Measurements from ENCODE around the gene SCGB1C1.

Gene SCGB1C1

DNA sequence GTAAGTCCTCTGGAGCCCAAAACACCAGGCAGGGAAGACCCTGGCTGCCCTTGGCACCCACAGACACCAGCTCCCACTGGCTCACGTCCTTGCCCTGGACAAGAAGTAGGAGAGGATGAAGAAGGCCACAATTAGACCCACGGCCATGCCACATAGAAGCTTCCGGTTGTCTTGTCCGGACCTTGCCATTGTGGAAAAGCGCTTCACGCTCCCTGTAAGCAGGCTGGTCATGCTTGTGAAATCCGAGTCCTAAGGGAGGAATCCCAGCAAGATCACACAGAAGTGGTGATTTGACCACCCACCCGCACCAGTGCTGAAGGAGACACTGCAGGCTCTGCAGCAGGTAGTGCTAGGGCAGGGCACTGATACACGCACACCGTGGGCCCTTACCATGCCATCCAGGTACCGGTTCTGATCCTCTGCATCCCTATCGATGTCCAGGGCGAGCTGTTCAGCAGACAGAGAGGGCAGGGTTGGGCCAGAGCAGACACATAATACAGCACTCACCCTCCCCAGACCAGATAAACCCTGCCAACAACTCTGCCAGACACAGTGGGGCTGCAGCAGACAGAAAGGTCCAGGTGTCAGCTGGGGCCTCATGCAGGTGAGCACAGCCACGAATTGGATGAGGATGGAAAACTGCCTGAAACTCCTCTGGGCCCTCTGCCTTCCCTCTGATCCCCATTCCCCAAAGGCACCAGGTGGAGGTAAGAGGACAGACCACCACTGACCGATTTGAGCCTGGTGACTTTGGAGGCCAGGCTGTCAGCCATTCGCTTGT lies 12.5 kb downstream of the SCGB1C1 start:
- no peak for DNase-seq

DNA sequence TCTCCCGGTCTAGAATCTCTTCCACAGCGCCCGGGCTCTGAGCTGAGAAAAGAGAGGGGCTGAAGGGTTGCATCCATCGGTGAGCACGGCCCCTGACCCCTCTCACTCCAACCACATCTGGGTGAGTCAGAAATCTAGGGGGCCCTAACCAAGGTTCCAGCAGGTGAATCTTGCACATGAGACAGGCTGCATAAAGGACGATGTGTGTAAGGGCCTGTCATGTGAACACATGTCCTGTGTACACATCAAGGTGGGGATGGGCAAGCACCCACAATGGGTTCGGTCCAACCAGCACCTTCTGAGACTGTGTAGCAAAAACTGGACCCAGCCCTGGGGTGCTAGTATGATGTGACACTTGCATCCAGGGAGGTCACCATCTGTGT lies 13.1 kb downstream of the SCGB1C1 start:
- no peak for DNase-seq

DNA sequence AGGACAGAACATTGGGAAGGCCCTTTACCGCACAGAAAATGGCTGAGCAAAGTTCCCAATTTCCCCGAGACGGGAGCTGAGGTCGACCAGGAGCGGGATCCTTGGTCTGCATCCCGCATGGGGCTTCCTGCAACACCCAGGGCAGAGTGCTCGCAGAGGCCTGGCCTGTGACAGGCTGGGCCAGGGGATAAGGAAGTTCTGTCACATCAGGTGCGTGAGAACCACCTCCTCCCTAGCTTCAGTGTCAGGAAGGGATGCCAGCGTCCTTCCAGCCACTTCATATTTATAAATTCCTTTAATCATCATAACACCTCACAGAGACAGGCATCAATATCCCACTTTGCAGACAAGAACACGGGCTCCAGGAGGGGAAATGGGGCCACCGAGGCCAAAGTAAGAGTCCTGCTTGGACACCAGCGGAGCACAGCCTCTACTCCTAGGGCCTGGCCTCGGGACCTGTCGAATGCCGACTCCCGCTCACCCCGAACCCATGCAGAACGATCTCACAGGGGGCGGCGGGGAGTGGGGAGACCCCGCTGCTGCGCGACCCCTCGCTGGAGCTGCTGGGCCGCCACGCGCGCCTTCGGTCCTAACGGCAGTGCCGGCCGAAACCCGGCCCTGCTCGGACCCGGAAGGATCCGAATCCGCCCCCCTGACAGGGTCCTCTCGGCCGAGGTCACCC lies 13.8 kb downstream of the SCGB1C1 start:
- no peak for DNase-seq

DNA sequence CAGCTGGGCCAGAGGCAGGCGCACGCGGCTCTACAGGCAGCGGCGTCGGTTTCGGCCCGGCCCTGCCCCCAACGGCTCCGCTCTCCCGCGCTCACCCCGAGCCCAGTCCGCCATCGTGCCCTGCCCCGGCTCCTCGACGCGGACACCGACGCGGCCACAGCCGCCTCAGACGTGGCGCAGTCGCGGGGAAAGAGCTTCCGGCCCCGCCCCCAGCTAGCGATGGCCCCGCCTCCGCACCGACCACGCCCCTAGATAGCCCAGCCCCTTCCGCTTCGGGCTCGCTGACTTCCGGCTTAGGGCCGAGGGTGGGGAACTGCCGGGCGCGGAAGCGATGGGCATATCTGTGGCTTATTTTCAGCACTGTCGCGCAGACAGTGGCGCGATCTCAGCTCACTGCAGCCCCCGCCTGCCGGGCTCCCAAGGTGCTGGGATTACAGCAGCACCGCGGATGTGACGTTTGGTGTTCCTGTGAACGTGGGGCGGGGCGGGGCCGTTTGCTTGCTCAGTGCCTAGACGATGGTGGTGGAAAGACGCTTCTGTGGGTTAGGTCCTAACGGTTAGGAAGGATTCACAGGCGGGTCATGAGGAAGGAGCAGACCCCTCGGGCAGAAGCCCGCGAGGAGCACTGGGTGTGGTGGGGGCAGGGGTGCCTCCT lies 14.5 kb downstream of the SCGB1C1 start, which contains the start of the genes BET1L and RIC8A:
Gene BET1L (minus strand): TSS at position 192 of the 655 bp plus-strand sequence. CDS start 78 bp downstream, at position 114.
Gene RIC8A (plus strand): TSS at position 501 of the 655 bp plus-strand sequence. CDS start 1,147 bp downstream, outside the sequence.
- peak; percentile 73 for DNase-seq

DNA sequence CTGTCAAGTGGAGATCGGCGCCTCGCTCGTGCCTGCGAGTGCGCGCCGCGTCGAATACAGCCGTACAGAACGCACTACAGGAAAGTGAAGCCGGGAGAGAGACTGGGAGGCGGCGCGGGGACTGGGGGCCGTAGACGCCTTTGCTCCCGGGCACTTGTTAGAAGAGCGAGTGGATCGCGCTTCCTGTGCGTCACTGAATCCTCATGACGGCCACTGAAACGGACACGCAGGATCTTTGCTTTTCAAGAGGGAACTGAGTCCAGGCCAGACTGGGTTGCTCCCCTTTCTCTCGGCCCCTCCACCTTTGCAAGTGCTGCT lies 14.9 kb downstream of the SCGB1C1 start:
- no peak for DNase-seq

DNA sequence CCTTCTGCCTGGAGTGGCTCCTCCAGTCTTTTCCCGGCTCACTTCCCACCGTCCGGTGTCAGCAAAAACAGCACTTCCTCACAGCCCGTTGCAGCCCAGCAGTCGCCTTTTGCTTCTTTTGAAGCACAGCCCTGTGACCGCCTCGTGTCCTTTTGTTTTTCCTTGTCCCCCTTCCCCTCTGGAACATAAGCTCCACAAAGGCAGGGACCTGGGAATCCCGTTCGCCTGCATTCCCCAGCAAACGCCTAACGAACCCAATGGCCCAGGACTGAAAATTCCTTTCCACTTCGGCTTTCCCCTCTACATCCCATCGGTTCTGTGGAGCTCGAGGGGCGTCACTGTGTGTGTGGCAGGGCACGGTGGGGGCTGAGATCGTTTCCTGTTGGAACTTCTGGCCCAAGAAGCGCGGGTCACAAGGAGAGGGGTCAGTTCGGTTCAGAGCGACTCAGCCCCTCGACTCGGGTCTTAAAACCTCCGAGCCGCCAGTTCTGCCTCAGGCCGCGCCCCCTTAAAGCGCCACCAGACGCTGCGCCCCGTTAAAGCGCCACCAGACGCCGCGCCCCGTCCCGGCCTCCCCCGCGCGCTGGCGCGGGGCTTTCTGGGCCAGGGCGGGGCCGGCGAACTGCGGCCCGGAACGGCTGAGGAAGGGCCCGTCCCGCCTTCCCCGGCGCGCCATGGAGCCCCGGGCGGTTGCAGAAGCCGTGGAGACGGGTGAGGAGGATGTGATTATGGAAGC lies 15.5 kb downstream of the SCGB1C1 start:
- DNase-seq: no peak

DNA sequence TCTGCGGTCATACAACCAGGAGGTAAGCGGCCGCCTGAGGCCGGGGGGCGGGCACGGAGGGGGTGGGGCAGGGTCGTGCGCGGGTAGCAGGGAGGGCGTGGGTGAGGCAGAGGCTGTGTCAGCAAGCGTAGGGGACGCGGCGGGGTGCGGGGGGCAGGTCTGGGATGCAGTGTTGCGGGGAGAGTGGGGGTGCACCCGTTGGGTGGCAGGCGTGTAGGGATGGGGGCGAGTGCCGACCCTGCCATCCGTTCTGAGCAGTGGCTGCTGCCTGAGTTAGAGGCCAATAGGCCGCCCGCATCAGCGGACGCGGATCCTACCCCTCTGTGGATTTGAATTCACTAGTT lies 16.0 kb downstream of the SCGB1C1 start:
- DNase-seq: no peak

DNA sequence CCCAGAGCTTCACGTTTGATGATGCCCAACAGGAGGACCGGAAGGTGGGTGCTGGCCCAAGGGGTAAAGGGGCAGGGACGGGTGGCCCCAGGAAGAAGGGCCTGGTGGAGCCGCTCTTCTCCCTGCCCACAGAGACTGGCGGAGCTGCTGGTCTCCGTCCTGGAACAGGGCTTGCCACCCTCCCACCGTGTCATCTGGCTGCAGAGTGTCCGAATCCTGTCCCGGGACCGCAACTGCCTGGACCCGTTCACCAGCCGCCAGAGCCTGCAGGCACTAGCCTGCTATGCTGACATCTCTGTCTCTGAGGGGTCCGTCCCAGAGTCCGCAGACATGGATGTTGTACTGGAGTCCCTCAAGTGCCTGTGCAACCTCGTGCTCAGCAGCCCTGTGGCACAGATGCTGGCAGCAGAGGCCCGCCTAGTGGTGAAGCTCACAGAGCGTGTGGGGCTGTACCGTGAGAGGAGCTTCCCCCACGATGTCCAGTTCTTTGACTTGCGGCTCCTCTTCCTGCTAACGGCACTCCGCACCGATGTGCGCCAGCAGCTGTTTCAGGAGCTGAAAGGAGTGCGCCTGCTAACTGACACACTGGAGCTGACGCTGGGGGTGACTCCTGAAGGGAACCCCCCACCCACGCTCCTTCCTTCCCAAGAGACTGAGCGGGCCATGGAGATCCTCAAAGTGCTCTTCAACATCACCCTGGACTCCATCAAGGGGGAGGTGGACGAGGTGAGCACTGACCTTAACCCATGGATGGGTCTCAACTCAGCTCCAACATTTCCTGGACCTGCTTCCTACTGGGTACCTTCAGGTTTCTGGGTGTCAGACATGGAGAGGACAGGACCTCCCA lies 16.6 kb downstream of the SCGB1C1 start:
- no peak for DNase-seq

DNA sequence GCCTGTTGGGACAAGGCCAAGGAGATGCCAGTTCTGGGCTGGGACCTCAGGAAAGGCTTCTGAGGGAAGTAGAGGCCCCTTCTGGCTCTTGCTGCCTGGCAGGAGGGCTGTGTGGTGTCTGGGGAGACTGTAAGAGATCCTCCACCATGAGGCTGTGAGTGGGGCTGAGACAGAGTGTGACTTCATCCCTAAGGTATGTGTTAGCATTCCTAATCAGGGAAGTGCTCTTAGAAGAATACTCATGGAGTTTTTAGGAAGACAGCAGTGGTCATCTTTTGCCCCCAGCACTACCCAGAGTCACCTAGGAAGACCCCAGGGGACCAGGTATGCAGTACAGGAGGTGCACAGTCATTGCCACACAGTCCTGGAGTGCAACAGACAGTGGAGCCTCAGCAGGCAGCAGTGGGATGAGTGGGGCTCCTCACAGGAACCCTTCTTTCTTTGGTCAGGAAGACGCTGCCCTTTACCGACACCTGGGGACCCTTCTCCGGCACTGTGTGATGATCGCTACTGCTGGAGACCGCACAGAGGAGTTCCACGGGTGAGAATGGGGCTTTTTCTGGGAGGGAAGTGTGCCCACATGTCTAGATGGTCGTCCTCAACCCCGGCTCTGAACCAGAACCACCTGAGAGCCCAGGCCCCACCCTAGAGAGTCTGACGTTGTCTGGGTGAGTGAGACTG lies 17.4 kb downstream of the SCGB1C1 start:
- no peak for DNase-seq

DNA sequence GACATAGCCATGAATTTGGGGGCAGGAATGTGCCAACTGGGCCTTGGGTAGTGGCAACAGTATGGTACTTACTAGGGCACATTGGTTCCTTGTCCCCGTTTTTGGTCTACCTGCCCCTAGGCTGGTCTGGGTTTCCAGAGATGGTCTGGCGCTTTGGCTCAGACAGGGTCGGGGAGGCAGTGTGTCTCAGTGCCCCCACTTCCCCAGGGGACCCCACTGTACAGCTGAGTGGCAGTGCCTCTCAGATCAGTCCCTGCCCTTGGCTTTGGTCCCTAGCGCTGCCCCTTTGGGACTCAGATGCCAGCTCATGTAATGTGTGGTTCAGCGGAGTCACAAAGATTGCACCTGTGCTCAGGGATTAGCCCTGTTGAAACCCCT lies 17.9 kb downstream of the SCGB1C1 start:
- no peak for DNase-seq

DNA sequence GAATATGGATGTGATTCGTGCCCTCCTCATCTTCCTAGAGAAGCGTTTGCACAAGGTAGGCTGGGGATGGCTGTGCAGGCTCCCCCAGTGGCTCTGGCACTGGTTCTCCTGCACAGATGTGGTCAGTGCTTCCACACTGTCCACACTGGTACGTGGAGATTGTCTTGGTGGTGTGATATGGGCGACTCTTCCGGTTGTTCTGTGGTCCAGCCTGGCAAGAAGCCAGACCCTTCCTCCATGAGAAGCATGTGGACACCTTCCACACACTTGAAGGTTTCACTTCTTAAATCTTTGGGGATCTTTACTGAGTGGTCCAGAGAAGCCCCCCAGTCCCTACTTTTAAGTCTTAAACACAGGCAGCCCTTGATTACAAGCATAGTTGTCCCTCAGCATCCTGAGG lies 18.4 kb downstream of the SCGB1C1 start:
- no peak for DNase-seq

DNA sequence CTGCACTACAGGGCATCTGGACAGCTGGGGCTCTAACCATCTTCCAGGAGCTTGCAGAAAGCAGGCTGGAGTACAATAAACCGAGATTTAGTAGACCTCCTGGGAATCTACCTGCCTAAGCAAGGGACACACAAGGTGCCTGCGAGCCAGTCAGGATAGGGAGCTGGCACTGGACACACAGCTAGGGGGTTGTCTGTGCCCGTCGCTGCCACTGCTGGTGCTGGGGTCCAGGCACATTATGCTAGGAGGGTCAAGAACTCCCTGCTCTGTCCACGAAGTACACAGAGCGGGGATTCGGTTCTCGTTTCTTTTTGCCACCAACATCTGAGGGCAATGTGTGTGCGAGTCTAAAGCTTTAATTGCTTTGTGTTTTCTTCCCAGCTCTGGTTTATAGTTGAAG lies 18.9 kb downstream of the SCGB1C1 start:
- DNase-seq: no peak

DNA sequence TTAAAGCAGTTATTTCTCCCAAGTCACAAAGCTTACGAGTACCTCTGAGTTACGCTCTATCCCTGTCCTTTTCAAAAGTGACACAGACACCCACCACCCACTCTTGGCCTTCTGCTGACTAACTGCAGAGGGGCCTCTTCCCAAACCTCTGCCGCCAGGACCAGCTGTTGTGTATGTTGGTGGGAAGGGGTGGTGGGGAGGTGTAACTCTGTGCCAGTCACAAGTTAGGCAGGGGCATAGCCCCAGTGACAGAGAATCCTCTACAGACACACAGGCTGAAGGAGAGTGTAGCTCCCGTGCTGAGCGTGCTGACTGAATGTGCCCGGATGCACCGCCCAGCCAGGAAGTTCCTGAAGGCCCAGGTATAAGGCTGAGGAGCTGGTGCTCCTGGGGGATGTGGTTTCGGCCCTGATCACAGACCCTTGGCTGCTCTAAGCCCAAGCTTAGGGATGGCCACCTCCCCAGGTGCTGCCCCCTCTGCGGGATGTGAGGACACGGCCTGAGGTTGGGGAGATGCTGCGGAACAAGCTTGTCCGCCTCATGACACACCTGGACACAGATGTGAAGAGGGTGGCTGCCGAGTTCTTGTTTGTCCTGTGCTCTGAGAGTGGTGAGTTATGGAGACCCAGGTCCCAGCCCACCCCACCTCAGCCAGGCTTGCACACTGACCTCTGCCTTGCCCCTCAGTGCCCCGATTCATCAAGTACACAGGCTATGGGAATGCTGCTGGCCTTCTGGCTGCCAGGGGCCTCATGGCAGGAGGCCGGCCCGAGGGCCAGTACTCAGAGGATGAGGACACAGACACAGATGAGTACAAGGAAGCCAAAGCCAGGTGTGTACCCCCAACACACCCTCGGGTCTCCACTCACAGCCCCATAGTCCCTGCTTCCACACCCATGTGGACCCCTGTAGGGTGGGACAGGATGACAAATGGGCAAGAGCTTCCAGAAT lies 19.5 kb downstream of the SCGB1C1 start:
- no peak for DNase-seq

DNA sequence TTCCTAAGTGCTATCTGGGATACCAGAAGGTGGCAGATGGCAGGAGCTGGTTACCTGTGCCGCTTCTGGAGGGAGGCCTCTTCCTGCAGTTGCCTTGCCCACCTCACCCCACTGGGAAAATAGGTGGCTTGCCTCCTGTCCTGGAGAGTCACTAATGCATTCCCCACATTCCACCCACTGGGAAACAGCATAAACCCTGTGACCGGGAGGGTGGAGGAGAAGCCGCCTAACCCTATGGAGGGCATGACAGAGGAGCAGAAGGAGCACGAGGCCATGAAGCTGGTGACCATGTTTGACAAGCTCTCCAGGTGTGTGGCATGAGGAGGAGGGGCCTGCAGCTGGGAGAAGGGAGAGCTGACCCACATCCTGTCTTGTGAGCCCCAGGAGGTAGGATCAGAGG lies 20.2 kb downstream of the SCGB1C1 start:
- DNase-seq: no peak

DNA sequence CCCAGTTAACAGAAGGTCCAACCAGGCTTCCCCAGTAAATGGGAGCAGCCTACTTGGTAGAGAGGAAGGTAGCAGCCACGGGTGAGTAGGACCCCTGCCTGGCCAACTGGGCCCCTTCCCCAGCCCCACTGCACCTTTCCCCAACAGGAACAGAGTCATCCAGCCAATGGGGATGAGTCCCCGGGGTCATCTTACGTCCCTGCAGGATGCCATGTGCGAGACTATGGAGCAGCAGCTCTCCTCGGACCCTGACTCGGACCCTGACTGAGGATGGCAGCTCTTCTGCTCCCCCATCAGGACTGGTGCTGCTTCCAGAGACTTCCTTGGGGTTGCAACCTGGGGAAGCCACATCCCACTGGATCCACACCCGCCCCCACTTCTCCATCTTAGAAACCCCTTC lies 21.2 kb downstream of the SCGB1C1 start:
- no peak for DNase-seq

DNA sequence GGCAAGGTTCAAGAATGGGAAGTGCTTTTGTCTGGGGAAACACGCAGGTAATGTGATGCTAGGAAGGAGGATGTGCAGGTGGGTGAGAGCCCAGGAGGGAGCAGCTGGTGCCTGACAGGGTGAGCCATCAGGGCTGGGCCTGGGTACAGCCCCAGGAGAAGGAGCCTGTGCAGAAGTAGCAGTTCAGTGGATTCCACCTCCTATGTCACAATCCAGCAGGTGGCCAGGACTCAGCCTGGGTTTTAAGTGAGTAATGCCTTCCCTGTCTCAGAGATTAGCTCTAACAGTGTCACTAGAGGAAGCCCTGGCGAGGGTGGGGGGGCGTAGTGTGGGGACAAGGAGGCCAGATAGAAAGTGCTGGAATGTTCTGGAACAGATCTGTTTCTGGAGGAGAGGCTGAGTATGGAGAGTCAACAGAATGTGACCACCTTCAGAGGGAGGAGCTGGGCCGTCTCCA lies 22.7 kb downstream of the SCGB1C1 start:
- DNase-seq: no peak

DNA sequence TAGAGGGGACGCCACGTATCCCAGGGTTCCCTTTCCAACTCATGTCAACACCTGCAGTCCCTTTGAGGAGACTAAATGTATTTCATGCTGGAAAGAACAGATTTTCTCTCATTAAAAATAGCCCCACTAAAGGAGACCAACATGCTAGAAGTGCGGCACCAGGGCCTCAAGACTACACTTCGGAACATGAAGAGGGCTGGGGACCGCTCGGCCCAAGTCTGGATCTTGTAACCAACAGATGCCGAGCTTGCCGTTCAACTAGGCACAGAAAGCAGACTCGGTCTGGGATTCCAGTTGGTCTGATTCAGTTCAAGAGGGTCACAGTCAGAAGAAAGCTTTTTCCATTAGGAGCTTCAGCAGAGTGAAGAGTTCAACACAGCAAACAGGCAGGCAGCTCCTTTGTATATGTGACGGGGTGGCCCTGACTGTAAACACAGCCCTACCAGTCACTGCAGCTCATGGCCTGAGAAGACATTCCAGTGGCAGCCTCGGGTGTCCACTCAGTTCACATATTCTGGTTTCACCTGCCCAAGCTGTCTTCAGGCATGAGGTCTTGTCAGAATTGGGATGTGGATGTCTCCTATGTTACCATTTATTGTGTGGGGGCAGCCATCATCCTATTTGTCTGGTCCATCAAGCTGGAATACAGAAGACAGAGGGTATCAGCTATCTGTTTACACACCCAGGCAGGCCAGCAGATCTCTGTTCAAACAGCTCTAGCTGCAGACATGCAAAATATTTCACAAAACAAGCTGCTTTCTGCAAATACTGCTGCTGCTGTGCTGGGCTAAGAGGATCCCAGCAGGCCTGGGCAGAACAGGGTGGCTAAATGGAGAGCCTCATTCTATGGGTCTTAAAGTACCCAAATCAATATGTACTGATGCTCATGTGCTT lies 23.4 kb downstream of the SCGB1C1 start:
- DNase-seq: no peak

DNA sequence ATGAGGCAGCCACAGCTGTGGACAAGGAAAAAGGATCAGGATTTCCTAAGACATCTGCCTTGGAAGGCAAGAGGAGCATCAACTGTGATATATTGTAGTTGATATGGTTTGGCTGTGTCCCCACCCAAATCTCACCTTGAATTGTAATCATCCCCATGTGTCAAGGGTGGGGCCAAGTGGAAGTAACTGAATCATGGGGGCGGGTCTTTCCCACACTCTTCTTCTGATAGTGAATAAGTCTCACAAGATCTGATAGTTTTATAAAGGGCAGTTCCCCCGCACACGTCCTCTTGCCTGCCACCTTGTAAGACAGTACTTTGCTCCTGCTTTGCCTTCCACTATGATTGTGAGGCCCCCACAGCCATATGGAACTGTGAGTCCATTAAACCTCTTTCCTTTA lies 24.8 kb downstream of the SCGB1C1 start:
- DNase-seq: no peak

DNA sequence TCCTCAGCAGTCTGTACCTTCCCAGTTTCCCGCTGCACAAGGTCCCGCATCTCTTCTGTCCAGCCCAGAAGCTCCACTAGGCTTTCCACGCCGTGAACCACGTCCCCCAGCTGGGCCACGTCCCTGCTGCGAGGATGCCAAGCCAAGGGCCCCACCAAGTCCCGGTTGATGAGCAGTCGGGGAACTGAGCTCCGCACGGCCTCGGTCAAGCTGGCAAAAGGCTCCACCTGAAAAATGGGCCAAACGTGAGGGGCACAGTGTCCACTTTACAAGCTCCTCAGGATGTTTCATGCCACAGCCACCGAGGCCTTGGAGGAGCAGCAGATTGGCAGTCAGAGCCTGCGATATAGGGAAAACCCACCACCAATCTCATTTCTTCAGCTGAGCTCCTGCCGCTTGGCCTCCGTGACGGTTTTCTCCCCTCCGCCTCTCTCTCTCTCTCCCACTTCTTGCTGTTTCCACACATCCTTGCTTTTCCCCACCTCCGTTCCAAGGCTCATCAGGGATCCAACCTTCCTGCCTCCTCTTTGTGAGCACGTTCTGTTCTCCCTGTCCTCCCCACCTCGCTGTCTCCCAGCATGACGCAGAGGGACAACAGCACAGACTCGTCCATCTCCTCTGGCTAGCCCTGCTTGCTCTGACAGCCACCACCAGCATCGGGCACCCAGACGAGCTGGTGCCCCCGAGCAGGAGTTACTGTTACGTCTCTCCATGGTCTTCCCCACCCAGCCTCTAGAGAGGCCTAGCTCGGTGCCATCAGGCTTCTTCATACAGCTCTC lies 26.1 kb downstream of the SCGB1C1 start:
- no peak for DNase-seq

Data from GOT3 (cell line).